H1 (cell line): Measurements from ENCODE around the gene TRMT61B. TPM values are rescaled to one million over a fixed set of nuclear protein-coding genes. Genes with fewer than 3 reads are reported as not detected.

Experiments
- CTCF ChIA-PET: fragments of 300-600 bp; sonication (Branson Sonifier 250); formaldehyde crosslinking; loops from one replicate; lab custom pipeline; 2021; ENCODE audit not compliant: partially characterized antibody; lab: Charles Lee
- POLR2A ChIA-PET: fragments of 300-600 bp; sonication (Branson Sonifier 250); formaldehyde crosslinking; loops from one replicate; lab custom pipeline; 2021; ENCODE audit warnings: inconsistent platforms; ENCODE audit not compliant: partially characterized antibody; lab: Charles Lee
- DNase-seq, 2 experiments: peaks; one replicate each; pipeline versions ENCODE4 v3.0.0 to v3.0.0-alpha.2; 2010 to 2022; ENCODE audit warnings: low spot score in 2 of 2, low read depth in 1 of 2, mixed read lengths in 1 of 2
- FAIRE-seq: peaks from 2 replicates; lab custom pipeline; 2011; peaks lifted over from hg19 to GRCh38; lab: Jason Lieb, UNC
- H2AFZ ChIP-seq: 2 replicates; pipeline ENCODE4 v1.8.1; 2012; ENCODE audit warnings: low read length, inconsistent platforms
- H2AK5ac ChIP-seq: 2 replicates; pipeline ENCODE4 v1.6.1; 2013; ENCODE audit warnings: low read depth, low read length
- H2BK120ac ChIP-seq: replicated peaks from 2 replicates; pipeline ENCODE3; 2013; ENCODE audit warnings: low read depth, low read length, inconsistent platforms
- H2BK12ac ChIP-seq: 2 replicates; pipeline ENCODE4 v1.6.1; 2013; ENCODE audit warnings: low read depth, low read length
- H2BK15ac ChIP-seq: 2 replicates; pipeline ENCODE4 v1.6.1; 2013; ENCODE audit warnings: low read length
- H2BK20ac ChIP-seq: 2 replicates; pipeline ENCODE4 v1.6.1; 2013; ENCODE audit warnings: low read length
- H2BK5ac ChIP-seq: 2 replicates; pipeline ENCODE4 v1.6.1; 2013; ENCODE audit warnings: low read depth, low read length
- H3K14ac ChIP-seq: 2 replicates; pipeline ENCODE4 v1.6.1; 2013; ENCODE audit warnings: inconsistent platforms; ENCODE audit not compliant: insufficient read length
- H3K18ac ChIP-seq: 2 replicates; pipeline ENCODE4 v1.6.1; 2013; ENCODE audit warnings: low read length; ENCODE audit errors: extremely low read depth
- H3K23ac ChIP-seq: 2 replicates; pipeline ENCODE4 v1.6.1; 2013; ENCODE audit warnings: inconsistent platforms; ENCODE audit not compliant: insufficient read length
- H3K23me2 ChIP-seq: 2 replicates; pipeline ENCODE4 v1.6.1; 2013; ENCODE audit warnings: low read depth, low read length
- H3K27ac ChIP-seq: 2 replicates; pipeline ENCODE4 v1.6.1; 2011; ENCODE audit warnings: low read depth, low read length, inconsistent platforms
- H3K27me3 ChIP-seq, 4 experiments: replicated peaks in 1 of 4; 1 replicate in 1 of 4; 2 replicates in 3 of 4; pipeline versions ENCODE4 v1.6.1 to v1.8.1; 2011 to 2013; ENCODE audit warnings: low read length in 3 of 4, mild to moderate bottlenecking in 3 of 4, inconsistent platforms in 2 of 4, mixed read lengths in 2 of 4, moderate library complexity in 1 of 4; ENCODE audit not compliant: control insufficient read depth in 3 of 4, insufficient read depth in 3 of 4; ENCODE audit errors: extremely low read depth in 1 of 4
- H3K36me3 ChIP-seq, 4 experiments: 2 replicates each; pipeline versions ENCODE4 v1.6.1 to v1.8.1; 2011 to 2013; ENCODE audit warnings: mild to moderate bottlenecking in 4 of 4, low read length in 3 of 4, moderate library complexity in 2 of 4, control low read depth in 1 of 4, inconsistent platforms in 1 of 4; ENCODE audit not compliant: insufficient read depth in 4 of 4, control insufficient read depth in 2 of 4
- H3K4ac ChIP-seq: replicated peaks from 2 replicates; pipeline ENCODE3; 2013; ENCODE audit warnings: low read length, low read depth, mixed read lengths, inconsistent platforms; ENCODE audit not compliant: insufficient read length
- H3K4me1 ChIP-seq, 4 experiments: replicated peaks in 1 of 4; 1 replicate in 1 of 4; 2 replicates in 3 of 4; pipeline versions ENCODE4 v1.6.1 to v1.8.1; 2011 to 2013; ENCODE audit warnings: low read length in 3 of 4, inconsistent platforms in 2 of 4, mixed read lengths in 1 of 4; ENCODE audit not compliant: insufficient read depth in 4 of 4, control insufficient read depth in 3 of 4
- H3K4me2 ChIP-seq, 2 experiments: 2 replicates each; pipeline versions ENCODE4 v1.6.1 to v1.8.1; 2011 to 2013; ENCODE audit warnings: low read depth in 2 of 2, low read length in 2 of 2, control low read depth in 1 of 2, inconsistent platforms in 1 of 2, mild to moderate bottlenecking in 1 of 2; ENCODE audit not compliant: insufficient read depth in 1 of 2
- H3K4me3 ChIP-seq, 4 experiments: fragments of 200-600, 300-600 bp in 1 of 4; sonication (generic), shearing (Covaris generic), sonication (Bioruptor Twin) in 1 of 4; 2 replicates each; pipeline versions ENCODE4 v1.5.1 to v1.8.1; 2011 to 2016; ENCODE audit warnings: low read length in 4 of 4, low read depth in 3 of 4, control low read depth in 2 of 4, inconsistent platforms in 2 of 4, mild to moderate bottlenecking in 2 of 4, mixed read lengths in 1 of 4, moderate library complexity in 1 of 4; ENCODE audit not compliant: insufficient read depth in 2 of 4; ENCODE audit errors: extremely low read depth in 1 of 4
- H3K56ac ChIP-seq: replicated peaks from 2 replicates; pipeline ENCODE3; 2013; ENCODE audit warnings: low read depth, mild to moderate bottlenecking, mixed read lengths, low read length, inconsistent platforms; ENCODE audit not compliant: insufficient read length
- H3K79me1 ChIP-seq: 2 replicates; pipeline ENCODE4 v1.6.1; 2013; ENCODE audit warnings: low read depth, low read length, control low read depth
- H3K79me2 ChIP-seq, 2 experiments: 2 replicates each; pipeline versions ENCODE4 v1.6.1 to v1.8.1; 2012 to 2013; ENCODE audit warnings: low read length in 2 of 2, mild to moderate bottlenecking in 2 of 2, inconsistent platforms in 1 of 2; ENCODE audit not compliant: insufficient read depth in 2 of 2, control insufficient read depth in 1 of 2
- H3K9ac ChIP-seq, 4 experiments: replicated peaks in 1 of 4; 1 replicate in 1 of 4; 2 replicates in 3 of 4; pipeline versions ENCODE4 v1.6.1 to v1.8.1; 2011 to 2013; ENCODE audit warnings: low read depth in 3 of 4, low read length in 3 of 4, control low read depth in 2 of 4, mild to moderate bottlenecking in 2 of 4, moderate library complexity in 2 of 4, inconsistent platforms in 1 of 4; ENCODE audit errors: extremely low read depth in 1 of 4
- H3K9me3 ChIP-seq, 2 experiments: 2 replicates each; pipeline versions ENCODE4 v1.6.1 to v1.8.1; 2012 to 2013; ENCODE audit warnings: mild to moderate bottlenecking in 2 of 2, moderate library complexity in 2 of 2, control low read depth in 1 of 2, inconsistent platforms in 1 of 2, low read depth in 1 of 2, low read length in 1 of 2, mixed read lengths in 1 of 2; ENCODE audit not compliant: insufficient read depth in 2 of 2
- H4K20me1 ChIP-seq, 2 experiments: replicated peaks in 1 of 2; 2 replicates each; pipeline versions ENCODE3 to v1.8.1; 2011 to 2013; ENCODE audit warnings: inconsistent platforms in 2 of 2, low read length in 2 of 2, mild to moderate bottlenecking in 1 of 2; ENCODE audit not compliant: insufficient read depth in 2 of 2, control insufficient read depth in 1 of 2
- H4K5ac ChIP-seq: 2 replicates; pipeline ENCODE4 v1.6.1; 2013; ENCODE audit warnings: low read length, low read depth, mixed read lengths, inconsistent platforms; ENCODE audit not compliant: insufficient read length
- H4K8ac ChIP-seq: 2 replicates; pipeline ENCODE4 v1.8.0; 2013; ENCODE audit warnings: mild to moderate bottlenecking, moderate library complexity, low read length, inconsistent platforms; ENCODE audit not compliant: insufficient read depth; ENCODE audit errors: extremely low read depth
- H4K91ac ChIP-seq: replicated peaks from 2 replicates; pipeline ENCODE3; 2013; ENCODE audit warnings: low read length, mixed read lengths, inconsistent platforms; ENCODE audit not compliant: insufficient read length
- NANOG ChIP-seq: IDR thresholded peaks from 2 replicates; pipeline ENCODE4 v1.6.1; 2011; ENCODE audit warnings: low read length, low read depth, mild to moderate bottlenecking, inconsistent platforms; ENCODE audit not compliant: insufficient read depth, poor library complexity, severe bottlenecking
- SAP30 ChIP-seq: fragments of 300-600 bp; sonication (generic); IDR thresholded peaks from 2 replicates; pipeline ENCODE4 v1.7.1; 2012; ENCODE audit warnings: low read length, moderate library complexity, mild to moderate bottlenecking, inconsistent platforms; ENCODE audit not compliant: insufficient read depth, insufficient replicate concordance
- SP1 ChIP-seq: IDR thresholded peaks from 2 replicates; pipeline ENCODE4 v1.6.1; 2011; ENCODE audit warnings: low read depth, low read length
- WGBS, 2 experiments: shearing (Covaris generic) in 1 of 2; methylation state at CpG; one replicate each; pipeline versions ENCODE4 v1.1.6 to v1.1.7; 2013 to 2015; ENCODE audit warnings: low lambda C conversion rate in 2 of 2, mixed read lengths in 2 of 2, inconsistent platforms in 1 of 2, low coverage in 1 of 2, missing lambda C conversion rate in 1 of 2; ENCODE audit not compliant: insufficient replicate concordance in 2 of 2, insufficient coverage in 1 of 2, insufficient read length in 1 of 2; ENCODE audit errors: extremely low coverage in 1 of 2, missing lambda C conversion rate in 1 of 2; 5-methylcytosine and 5-hydroxymethylcytosine counted together
- polyA plus RNA-seq, 7 experiments: library from polyadenylated mRNA; depleted of rRNA in 3 of 7; stranded (reverse) in 5 of 7; unstranded in 2 of 7; fragments of >200 nt in 5 of 7; fragments of 200-250 nt in 2 of 7; gene quantifications; 1 replicate in 5 of 7; 2 replicates in 1 of 7; 4 replicates in 1 of 7; pipeline versions ENCODE4 v1.2.1 to v1.2.3, GENCODE V29; 2011 to 2013; ENCODE audit warnings: missing spikeins in 2 of 7, mixed read lengths in 2 of 7
- total RNA-seq: library from RNA; stranded (reverse); fragmentation: NEBNext Ultra II Directional; extraction: Animal tissue kit (Norgen Biotek cat#: 25700); gene quantifications from 2 replicates; pipeline ENCODE4 v1.2.1, GENCODE V29; 2021

The TRMT61B gene
- total and polyA plus RNA-seq, 2 of the 8 experiments (the other 6 are each of a cell fraction or from before 2014, with no cell fraction given): 10.4 to 27.8 TPM

- FAIRE-seq (no peak), DNase-seq (no peak)
- H3K27me3 ChIP-seq: no peaks in the 10 kb centered on the region
- no peak overlapping the region for H2BK12ac ChIP-seq
- WGBS, 2 experiments: 85% methylated on average over 2 of the region's 2 CpGs; no CpG with 5 or more reads in 1 of the 2 experiments
- H3K4ac ChIP-seq: no peak overlapping the region
- no peak overlapping the region for H2AK5ac ChIP-seq
- CTCF ChIA-PET: interaction anchor here (0.6 kb wide), 1 partner anchor 170 kb away, joined by 3 read pairs; no protein-coding TSS in a partner anchor
- no peak overlapping the region for H2BK120ac ChIP-seq
- no peak overlapping the region for H4K8ac ChIP-seq
- no peak overlapping the region for H2BK20ac ChIP-seq
- H3K23me2 ChIP-seq: no peaks in the 10 kb centered on the region
- H4K20me1 ChIP-seq: no peaks in the 10 kb centered on the region
- H3K79me1 ChIP-seq: no peaks in the 10 kb centered on the region
- no peak overlapping the region for H2BK5ac ChIP-seq
- H4K5ac ChIP-seq: no peak overlapping the region
- H3K9me3 ChIP-seq: no peaks in the 10 kb centered on the region; a peak in 1 of 4 replicates
- H3K9ac ChIP-seq: no peak overlapping the region
- no peak overlapping the region for H2AFZ ChIP-seq
- no peaks in the 10 kb centered on the region for H3K79me2 ChIP-seq
- H3K4me1 ChIP-seq: no peaks in the 10 kb centered on the region
- POLR2A ChIA-PET: no interaction called here
- H3K18ac ChIP-seq: no peak overlapping the region
- H3K23ac ChIP-seq: no peak overlapping the region
- no peak overlapping the region for H3K4me2 ChIP-seq
- H3K14ac ChIP-seq: no peak overlapping the region
- H3K56ac ChIP-seq: no peak overlapping the region
- TF ChIP-seq SAP30: no peak
- no peak for TF ChIP-seq SP1
- no peak for TF ChIP-seq NANOG
- H2BK15ac ChIP-seq: no peak overlapping the region
- no peak overlapping the region for H3K27ac ChIP-seq
- no peaks in the 10 kb centered on the region for H3K36me3 ChIP-seq
- no peak overlapping the region for H3K4me3 ChIP-seq
- H4K91ac ChIP-seq: no peak overlapping the region
These were observed 41.7 kb downstream of the TRMT61B start for GRCh38 chr2:28828382-28828781.
